Tibial artery (tissue), 4 donors: ENCODE data around the gene SGO2.

ENCODE experiments used
- DNase-seq, 2 donors: peaks; one replicate each; pipeline ENCODE4 v3.0.0-alpha.2; 2019
- H3K27ac ChIP-seq, 2 donors: fragments of 200-600 bp; sonication (generic) in 1 of 2; 1 replicate in 1 of 2; 2 replicates in 1 of 2; pipeline ENCODE4 v1.5.1; 2018 to 2019; ENCODE audit warnings: mild to moderate bottlenecking in 1 of 2
- H3K27me3 ChIP-seq, 2 donors: fragments of 200-600 bp; sonication (generic) in 1 of 2; one replicate each; pipeline versions ENCODE4 v1.5.1 to v1.6.0; 2016 to 2019
- H3K36me3 ChIP-seq, 3 donors: fragments of 200-600 bp; sonication (generic) in 2 of 3; one replicate each; pipeline ENCODE4 v1.5.1; 2016 to 2019; ENCODE audit warnings: mild to moderate bottlenecking in 2 of 3
- H3K4me1 ChIP-seq, 4 donors: fragments of 200-600 bp; sonication (generic) in 2 of 4; 1 replicate in 3 of 4; 2 replicates in 1 of 4; pipeline ENCODE4 v1.5.1; 2016 to 2019
- H3K4me3 ChIP-seq, 2 donors: fragments of 200-600 bp; sonication (generic) in 1 of 2; 1 replicate in 1 of 2; 2 replicates in 1 of 2; pipeline ENCODE4 v1.5.1; 2018 to 2019; ENCODE audit warnings: mild to moderate bottlenecking in 2 of 2
- H3K9me3 ChIP-seq, 3 donors: fragments of 200-600 bp; sonication (generic) in 1 of 3; one replicate each; pipeline ENCODE4 v1.5.1; 2016 to 2019
- CTCF ChIP-seq, 2 experiments: fragments of 200-600 bp in 1 of 2; fragments of 450-650 bp in 1 of 2; IDR thresholded peaks; one replicate each; pipeline ENCODE4 v1.5.1; 2017 to 2019; ENCODE audit warnings: antibody characterized with exemption in 2 of 2, mild to moderate bottlenecking in 1 of 2, moderate library complexity in 1 of 2
- intact Hi-C: fragments of 100-400 bp; cut with DNase I; formaldehyde crosslinking; loops from one replicate; pipeline ENCODE4 v1.15.0; 2023; ENCODE audit warnings: low total_unique reads

The SGO2 gene

GRCh38 chr2:200525882-200526651, at the start of gene SGO2:
Gene SGO2, plus strand, starts transcription at chr2:200526207. Its CDS starts 6,769 bp downstream, at chr2:200532976.
- H3K9me3 ChIP-seq: no peaks in the 10 kb centered on the region
- H3K27me3 ChIP-seq: no peaks in the 10 kb centered on the region
- peak within 1 kb of the TSS; percentile 45 to 56 for H3K27ac ChIP-seq
- DNase-seq: peak; percentile 94 to 96
- intact Hi-C loops: no loop called here
- H3K4me1 ChIP-seq: peaks cover 0 to 10% (median 7%) of the 10 kb centered on the region in 4 donors
- peak within 1 kb of the TSS; percentile 59 to 69 for H3K4me3 ChIP-seq
- no peaks in the 10 kb centered on the region for H3K36me3 ChIP-seq
- no peak for TF ChIP-seq CTCF (IDR thresholded peaks at IDR 0.05)

- intact Hi-C loops: loop anchor here (5.0 kb wide), 1 partner anchor 495 kb away; no protein-coding TSS in a partner anchor
- peaks cover 19 to 74% (median 29%) of the 10 kb centered on the region in 3 donors for H3K36me3 ChIP-seq
Measured at GRCh38 chr2:200476836-200477235, 49.2 kb upstream of the SGO2 start.

GRCh38 chr2:200477667-200478131, 48.3 kb upstream of the SGO2 start:
- Histone ChIP-seq H3K27ac (peak overlapping the region in 1 of 2 donors; percentile 44), H3K27me3 (no peaks in the 10 kb centered on the region), H3K4me3 (peak overlapping the region in 1 of 2 donors; percentile 9), H3K9me3 (no peaks in the 10 kb centered on the region), H3K36me3 (peaks cover 14 to 65% (median 20%) of the 10 kb centered on the region in 3 donors), H3K4me1 (no peaks in the 10 kb centered on the region)
- TF ChIP-seq CTCF (IDR thresholded peaks at IDR 0.05): no peak
- peak; percentile 59 to 77 for DNase-seq
- intact Hi-C loops: loop anchor here (5.0 kb wide), 1 partner anchor 495 kb away; no protein-coding TSS in a partner anchor

More at GRCh38 chr2:200476836-200477235, 49.2 kb upstream of the SGO2 start:
- Histone ChIP-seq H3K27ac (peak overlapping the region in 1 of 2 donors; percentile 44), H3K4me3 (no peak overlapping the region), H3K9me3 (no peaks in the 10 kb centered on the region), H3K4me1 (no peaks in the 10 kb centered on the region), H3K27me3 (no peaks in the 10 kb centered on the region)
- no peak for TF ChIP-seq CTCF (IDR thresholded peaks at IDR 0.05)
- no peak for DNase-seq

GRCh38 chr2:200479692-200480265, 46.2 kb upstream of the SGO2 start:
- Histone ChIP-seq H3K4me3 (no peak overlapping the region), H3K36me3 (peaks cover 5 to 51% (median 13%) of the 10 kb centered on the region in 3 donors), H3K27me3 (no peaks in the 10 kb centered on the region), H3K27ac (no peak overlapping the region), H3K9me3 (no peaks in the 10 kb centered on the region), H3K4me1 (no peaks in the 10 kb centered on the region)
- DNase-seq: no peak
- no peak for TF ChIP-seq CTCF (IDR thresholded peaks at IDR 0.05)
- intact Hi-C loops: loop anchor here (5.0 kb wide), 1 partner anchor 497 kb away; no protein-coding TSS in a partner anchor

GRCh38 chr2:200482194-200482593, 43.8 kb upstream of the SGO2 start:
- TF ChIP-seq CTCF (IDR thresholded peaks at IDR 0.05): no peak
- intact Hi-C loops: no loop called here
- H3K4me1 ChIP-seq: no peaks in the 10 kb centered on the region
- H3K27me3 ChIP-seq: no peaks in the 10 kb centered on the region
- no peak overlapping the region for H3K4me3 ChIP-seq
- no peak overlapping the region for H3K27ac ChIP-seq
- peaks cover 0 to 27% (median 4%) of the 10 kb centered on the region in 3 donors for H3K36me3 ChIP-seq
- no peak for DNase-seq
- no peaks in the 10 kb centered on the region for H3K9me3 ChIP-seq
